NT2/D1 (cell line): Measurements from ENCODE around the gene SORBS2.

ENCODE experiments used
- DNase-seq: peaks from one replicate; pipeline ENCODE4 v3.0.0-alpha.2; 2011; ENCODE audit warnings: low read depth, low spot score
- H3K27me3 ChIP-seq: 2 replicates; pipeline ENCODE4 v1.6.0; 2011; ENCODE audit warnings: mild to moderate bottlenecking; ENCODE audit not compliant: insufficient read length, insufficient read depth
- H3K36me3 ChIP-seq: 2 replicates; pipeline ENCODE4 v1.6.1; 2011; ENCODE audit warnings: mild to moderate bottlenecking, low read length, mixed read lengths; ENCODE audit not compliant: insufficient read depth, insufficient read length
- H3K4me1 ChIP-seq: 2 replicates; pipeline ENCODE4 v1.5.1; 2011; ENCODE audit not compliant: insufficient read depth, insufficient read length
- H3K4me3 ChIP-seq: 2 replicates; pipeline ENCODE4 v1.5.1; 2011; ENCODE audit warnings: low read depth; ENCODE audit not compliant: insufficient read length
- H3K9ac ChIP-seq: 2 replicates; pipeline ENCODE4 v1.6.0; 2011; ENCODE audit warnings: low read depth; ENCODE audit not compliant: insufficient read length
- H3K9me3 ChIP-seq: 2 replicates; pipeline ENCODE4 v1.5.1; 2011; ENCODE audit warnings: mild to moderate bottlenecking, low read length; ENCODE audit not compliant: insufficient read depth
- SUZ12 ChIP-seq: IDR thresholded peaks from 2 replicates; pipeline ENCODE4 v1.6.1; 2011; ENCODE audit not compliant: insufficient read length, insufficient read depth; ENCODE audit errors: extremely low read depth
- YY1 ChIP-seq: IDR thresholded peaks from 2 replicates; pipeline ENCODE4 v1.6.1; 2011; ENCODE audit not compliant: insufficient read length, insufficient read depth
- ZNF274 ChIP-seq: IDR thresholded peaks from 2 replicates; pipeline ENCODE4 v1.6.1; 2011; ENCODE audit warnings: mild to moderate bottlenecking, low read depth, low read length

Gene SORBS2

GRCh38 chr4:185740471-185740873 is 71.5 kb downstream of the SORBS2 start:
- no peak overlapping the region for H3K9ac ChIP-seq
- no peaks in the 10 kb centered on the region for H3K36me3 ChIP-seq
- no peaks in the 10 kb centered on the region for H3K27me3 ChIP-seq
- no peaks in the 10 kb centered on the region for H3K9me3 ChIP-seq
- peaks cover 5% of the 10 kb centered on the region for H3K4me1 ChIP-seq
- no peak for TF ChIP-seq YY1
- TF ChIP-seq ZNF274 = no peak
- no peak for TF ChIP-seq SUZ12
- no peak overlapping the region for H3K4me3 ChIP-seq
- no peak for DNase-seq

- Histone ChIP-seq H3K27me3 (no peaks in the 10 kb centered on the region), H3K4me3 (no peak overlapping the region), H3K4me1 (peaks cover 5% of the 10 kb centered on the region), H3K36me3 (no peaks in the 10 kb centered on the region), H3K9ac (no peak overlapping the region), H3K9me3 (no peaks in the 10 kb centered on the region)
- no peak for DNase-seq
- no peak for TF ChIP-seq SUZ12
- no peak for TF ChIP-seq YY1
- TF ChIP-seq ZNF274 = no peak
Observed at GRCh38 chr4:185738820-185739219, 73.2 kb downstream of the SORBS2 start.

- no peak for DNase-seq
- Histone ChIP-seq H3K27me3 (no peaks in the 10 kb centered on the region), H3K36me3 (no peaks in the 10 kb centered on the region), H3K9me3 (no peaks in the 10 kb centered on the region), H3K4me3 (no peak overlapping the region), H3K4me1 (peaks cover 5% of the 10 kb centered on the region), H3K9ac (no peak overlapping the region)
- TF ChIP-seq YY1 = no peak
- no peak for TF ChIP-seq SUZ12
- TF ChIP-seq ZNF274 = no peak
Observed at GRCh38 chr4:185738038-185738552, 73.9 kb downstream of the SORBS2 start.

GRCh38 chr4:185737489-185738037 is 74.4 kb downstream of the SORBS2 start:
- TF ChIP-seq ZNF274 (no peak), YY1 (no peak), SUZ12 (no peak)

GRCh38 chr4:185736882-185737281 is 75.1 kb downstream of the SORBS2 start:
- DNase-seq = no peak
- no peak for TF ChIP-seq YY1
- no peak for TF ChIP-seq ZNF274
- no peak for TF ChIP-seq SUZ12
- Histone ChIP-seq H3K4me3 (no peak overlapping the region), H3K36me3 (peaks cover 3% of the 10 kb centered on the region), H3K4me1 (peaks cover 5% of the 10 kb centered on the region), H3K9ac (no peak overlapping the region), H3K9me3 (no peaks in the 10 kb centered on the region), H3K27me3 (no peaks in the 10 kb centered on the region)

More at GRCh38 chr4:185737489-185738037, 74.4 kb downstream of the SORBS2 start:
- peaks cover 5% of the 10 kb centered on the region for H3K4me1 ChIP-seq
- no peak for DNase-seq
- peaks cover 3% of the 10 kb centered on the region for H3K36me3 ChIP-seq
- no peak overlapping the region for H3K9ac ChIP-seq
- H3K9me3 ChIP-seq = no peaks in the 10 kb centered on the region
- H3K27me3 ChIP-seq = no peaks in the 10 kb centered on the region
- H3K4me3 ChIP-seq = no peak overlapping the region

GRCh38 chr4:185735866-185736400 is 76.1 kb downstream of the SORBS2 start:
- Histone ChIP-seq H3K4me3 (no peak overlapping the region), H3K9ac (no peak overlapping the region), H3K9me3 (no peaks in the 10 kb centered on the region), H3K4me1 (peaks cover 5% of the 10 kb centered on the region), H3K27me3 (no peaks in the 10 kb centered on the region), H3K36me3 (peaks cover 3% of the 10 kb centered on the region)
- TF ChIP-seq ZNF274 = no peak
- no peak for TF ChIP-seq YY1
- TF ChIP-seq SUZ12 = no peak
- DNase-seq = no peak

- H3K27me3 ChIP-seq = no peaks in the 10 kb centered on the region
- H3K4me3 ChIP-seq = no peak overlapping the region
- H3K4me1 ChIP-seq = peaks cover 6% of the 10 kb centered on the region
- no peak overlapping the region for H3K9ac ChIP-seq
- H3K36me3 ChIP-seq = peaks cover 3% of the 10 kb centered on the region
- DNase-seq = no peak
- no peaks in the 10 kb centered on the region for H3K9me3 ChIP-seq
- TF ChIP-seq SUZ12 = no peak
- no peak for TF ChIP-seq ZNF274
- no peak for TF ChIP-seq YY1
Observed at GRCh38 chr4:185734930-185735329, 77.1 kb downstream of the SORBS2 start.
